Thoracic aorta (tissue), 2 donors: Measurements from ENCODE around the gene SMC4. TPM values are rescaled to one million over a fixed set of nuclear protein-coding genes. Genes with fewer than 3 reads are reported as not detected.

ENCODE experiments used
- ATAC-seq: fragments of 150-250 bp; one replicate; pipeline ENCODE4 v1.8.0; 2017; ENCODE audit warnings: low read depth; ENCODE audit not compliant: insufficient number of reproducible peaks, low FRiP score
- DNase-seq: peaks from one replicate; pipeline ENCODE4 v3.0.0-alpha.2; 2020; ENCODE audit warnings: low spot score
- H3K27ac ChIP-seq, 2 donors: fragments of 200-600 bp; sonication (generic); 1 replicate in 1 of 2; 2 replicates in 1 of 2; pipeline ENCODE4 v1.5.1; 2016; ENCODE audit warnings: mild to moderate bottlenecking in 2 of 2, moderate library complexity in 2 of 2
- H3K27me3 ChIP-seq: fragments of 200-600 bp; sonication (generic); replicated peaks from 2 replicates; pipeline ENCODE4 v1.6.0; 2016; ENCODE audit warnings: mild to moderate bottlenecking; ENCODE audit not compliant: insufficient read depth
- H3K36me3 ChIP-seq: fragments of 200-600 bp; sonication (generic); one replicate; pipeline ENCODE4 v1.5.1; 2016
- H3K4me1 ChIP-seq, 2 donors: fragments of 200-600 bp; sonication (generic); 1 replicate in 1 of 2; 2 replicates in 1 of 2; pipeline versions ENCODE4 v1.5.1 to v1.6.0; 2016; ENCODE audit warnings: low read depth in 2 of 2, mild to moderate bottlenecking in 1 of 2; ENCODE audit not compliant: control insufficient read depth in 1 of 2
- H3K4me3 ChIP-seq: fragments of 200-600 bp; sonication (generic); 2 replicates; pipeline ENCODE4 v1.5.1; 2016; ENCODE audit warnings: mild to moderate bottlenecking
- H3K9me3 ChIP-seq: fragments of 200-600 bp; sonication (generic); 2 replicates; pipeline ENCODE4 v1.5.1; 2016
- CTCF ChIP-seq: fragments of 200-600 bp; sonication (generic); IDR thresholded peaks from one replicate; pipeline ENCODE4 v1.5.1; 2019; ENCODE audit warnings: antibody characterized with exemption
- total RNA-seq, 2 donors: library from RNA; depleted of rRNA; stranded (reverse); fragments of >200 nt; gene quantifications; one replicate each; pipeline versions ENCODE4 v1.1.0 to v1.2.3, GENCODE V29; 2016

The SMC4 gene
- total RNA-seq, 2 donors from 2014 or later: 70.2 to 97.2 TPM

- no peaks in the 10 kb centered on the region for H3K9me3 ChIP-seq
- no peak for TF ChIP-seq CTCF
- H3K27me3 ChIP-seq: no peaks in the 10 kb centered on the region
- ATAC-seq (no peak), DNase-seq (no peak)
- H3K4me3 ChIP-seq: no peak overlapping the region
- H3K4me1 ChIP-seq: no peaks in the 10 kb centered on the region
- H3K36me3 ChIP-seq: no peaks in the 10 kb centered on the region
- no peak overlapping the region for H3K27ac ChIP-seq
Observed at GRCh38 chr3:160384639-160385318, 14.7 kb upstream of the SMC4 start.

GRCh38 chr3:160390565-160391138, 8.8 kb upstream of the SMC4 start:
- TF ChIP-seq CTCF: no peak
- Histone ChIP-seq H3K9me3 (no peaks in the 10 kb centered on the region), H3K4me3 (no peak overlapping the region), H3K4me1 (no peaks in the 10 kb centered on the region), H3K36me3 (no peaks in the 10 kb centered on the region), H3K27ac (no peak overlapping the region), H3K27me3 (no peaks in the 10 kb centered on the region)
- DNase-seq (no peak), ATAC-seq (no peak)

GRCh38 chr3:160392798-160393197, 6.7 kb upstream of the SMC4 start:
- H3K36me3 ChIP-seq: no peaks in the 10 kb centered on the region
- H3K4me1 ChIP-seq: peaks cover 0 to 6% of the 10 kb centered on the region in 2 donors
- no peaks in the 10 kb centered on the region for H3K27me3 ChIP-seq
- TF ChIP-seq CTCF: no peak
- H3K4me3 ChIP-seq: no peak overlapping the region
- no peak for DNase-seq
- no peak for ATAC-seq
- H3K9me3 ChIP-seq: no peaks in the 10 kb centered on the region
- no peak overlapping the region for H3K27ac ChIP-seq

GRCh38 chr3:160393346-160394008, 6.0 kb upstream of the SMC4 start:
- H3K9me3 ChIP-seq: no peaks in the 10 kb centered on the region
- DNase-seq: no peak
- ATAC-seq: no peak
- no peak overlapping the region for H3K4me3 ChIP-seq
- TF ChIP-seq CTCF: no peak
- no peaks in the 10 kb centered on the region for H3K27me3 ChIP-seq
- peaks cover 0 to 13% of the 10 kb centered on the region in 2 donors for H3K4me1 ChIP-seq
- no peaks in the 10 kb centered on the region for H3K36me3 ChIP-seq
- H3K27ac ChIP-seq: no peak overlapping the region

GRCh38 chr3:160394009-160394392, 5.4 kb upstream of the SMC4 start:
- Histone ChIP-seq H3K27ac (no peak overlapping the region), H3K9me3 (no peaks in the 10 kb centered on the region), H3K36me3 (no peaks in the 10 kb centered on the region), H3K4me3 (no peak overlapping the region), H3K27me3 (no peaks in the 10 kb centered on the region), H3K4me1 (peaks cover 0 to 14% of the 10 kb centered on the region in 2 donors)
- ATAC-seq: no peak
- no peak for TF ChIP-seq CTCF
- DNase-seq: no peak
